PC-3 (cell line): ENCODE data around the gene KCNK6.

Experiments
- CTCF ChIP-seq: fragments of 300-600 bp; sonication (generic); conservative IDR thresholded peaks from 2 replicates; pipeline ENCODE4 v1.5.1; 2017; ENCODE audit warnings: antibody characterized with exemption, low read depth, mild to moderate bottlenecking, low read length
- EZH2 ChIP-seq: fragments of 300-600 bp; sonication (generic); IDR thresholded peaks from one replicate; pipeline ENCODE4 v1.6.1; 2017; ENCODE audit warnings: antibody characterized with exemption, mild to moderate bottlenecking, low read length; ENCODE audit not compliant: unreplicated experiment

- TF ChIP-seq EZH2 = no peak
- no peak for TF ChIP-seq CTCF
Observed at GRCh38 chr19:38336638-38337359, 17.2 kb downstream of the KCNK6 start.
